ENCODE measurements around the gene NRXN3.

NRXN3 gene

GRCh38 chr14:78367355-78367754 lies 197.2 kb downstream of the NRXN3 start:
- no peak for ATAC-seq (ENCODE audit: low read depth)
- no peaks in the 10 kb centered on the region for H3K4me1 ChIP-seq (ENCODE audit: insufficient read depth, poor library complexity, severe bottlenecking)
- no peaks in the 10 kb centered on the region for H3K9me3 ChIP-seq (ENCODE audit: severe bottlenecking)
- H3K27ac ChIP-seq (ENCODE audit: poor library complexity, severe bottlenecking) = no peak overlapping the region
- no peaks in the 10 kb centered on the region for H3K36me3 ChIP-seq (ENCODE audit: low read depth)
- H3K27me3 ChIP-seq (ENCODE audit: insufficient read depth, poor library complexity, severe bottlenecking) = peaks cover 3% of the 10 kb centered on the region
- TF ChIP-seq CTCF (IDR thresholded peaks at IDR 0.05; ENCODE audit: poor library complexity, severe bottlenecking) = no peak
- H3K4me3 ChIP-seq (ENCODE audit: severe bottlenecking) = no peak overlapping the region
- no peak for DNase-seq (ENCODE audit: low spot score)

- ATAC-seq (ENCODE audit: low read depth) = peak; percentile 38; the same call in 1 of the 3 replicates
- no peak for TF ChIP-seq CTCF (IDR thresholded peaks at IDR 0.05; ENCODE audit: poor library complexity, severe bottlenecking)
Observed at GRCh38 chr14:78383060-78383459, 212.9 kb downstream of the NRXN3 start.

GRCh38 chr14:78398216-78398615 lies 228.0 kb downstream of the NRXN3 start:
- H3K4me1 ChIP-seq (ENCODE audit: insufficient read depth, poor library complexity, severe bottlenecking) = no peaks in the 10 kb centered on the region
- no peak for DNase-seq (ENCODE audit: low spot score)
- no peak overlapping the region for H3K4me3 ChIP-seq (ENCODE audit: severe bottlenecking)
- H3K27ac ChIP-seq (ENCODE audit: poor library complexity, severe bottlenecking) = no peak overlapping the region
- no peaks in the 10 kb centered on the region for H3K9me3 ChIP-seq (ENCODE audit: severe bottlenecking)
- no peak for ATAC-seq (ENCODE audit: low read depth)
- no peaks in the 10 kb centered on the region for H3K36me3 ChIP-seq (ENCODE audit: low read depth)
- peaks cover 7% of the 10 kb centered on the region for H3K27me3 ChIP-seq (ENCODE audit: insufficient read depth, poor library complexity, severe bottlenecking)
- no peak for TF ChIP-seq CTCF (IDR thresholded peaks at IDR 0.05; ENCODE audit: poor library complexity, severe bottlenecking)

More at GRCh38 chr14:78383060-78383459, 212.9 kb downstream of the NRXN3 start:
- no peak for DNase-seq (ENCODE audit: low spot score)
- Histone ChIP-seq H3K27me3 (ENCODE audit: insufficient read depth, poor library complexity, severe bottlenecking) (no peaks in the 10 kb centered on the region), H3K9me3 (ENCODE audit: severe bottlenecking) (no peaks in the 10 kb centered on the region), H3K4me1 (ENCODE audit: insufficient read depth, poor library complexity, severe bottlenecking) (no peaks in the 10 kb centered on the region), H3K27ac (ENCODE audit: poor library complexity, severe bottlenecking) (no peak overlapping the region), H3K4me3 (ENCODE audit: severe bottlenecking) (no peak overlapping the region), H3K36me3 (ENCODE audit: low read depth) (no peaks in the 10 kb centered on the region)

- no peaks in the 10 kb centered on the region for H3K36me3 ChIP-seq (ENCODE audit: low read depth)
- TF ChIP-seq CTCF (IDR thresholded peaks at IDR 0.05; ENCODE audit: poor library complexity, severe bottlenecking) = no peak
- DNase-seq (ENCODE audit: low spot score) (no peak), ATAC-seq (ENCODE audit: low read depth) (peak; percentile 51; the same call in 1 of the 3 replicates)
- H3K27ac ChIP-seq (ENCODE audit: poor library complexity, severe bottlenecking) = no peak overlapping the region
- peaks cover 7% of the 10 kb centered on the region for H3K27me3 ChIP-seq (ENCODE audit: insufficient read depth, poor library complexity, severe bottlenecking)
- H3K9me3 ChIP-seq (ENCODE audit: severe bottlenecking) = no peaks in the 10 kb centered on the region
- H3K4me3 ChIP-seq (ENCODE audit: severe bottlenecking) = no peak overlapping the region
- H3K4me1 ChIP-seq (ENCODE audit: insufficient read depth, poor library complexity, severe bottlenecking) = no peaks in the 10 kb centered on the region
Observed at GRCh38 chr14:78399316-78399889, 229.2 kb downstream of the NRXN3 start.

- ATAC-seq (ENCODE audit: low read depth) = peak; percentile 90
- DNase-seq (ENCODE audit: low spot score) = no peak
- Histone ChIP-seq H3K4me3 (ENCODE audit: severe bottlenecking) (no peak overlapping the region), H3K27ac (ENCODE audit: poor library complexity, severe bottlenecking) (no peak overlapping the region), H3K36me3 (ENCODE audit: low read depth) (no peaks in the 10 kb centered on the region), H3K27me3 (ENCODE audit: insufficient read depth, poor library complexity, severe bottlenecking) (no peaks in the 10 kb centered on the region), H3K9me3 (ENCODE audit: severe bottlenecking) (no peaks in the 10 kb centered on the region), H3K4me1 (ENCODE audit: insufficient read depth, poor library complexity, severe bottlenecking) (no peaks in the 10 kb centered on the region)
- no peak for TF ChIP-seq CTCF (IDR thresholded peaks at IDR 0.05; ENCODE audit: poor library complexity, severe bottlenecking)
Observed at GRCh38 chr14:78401866-78402265, 231.7 kb downstream of the NRXN3 start.

Measured in RWPE2 (cell line).